GM18526 (cell line): Measurements from ENCODE around the gene TMCC3.

Experiments used
- POLR2A ChIP-seq: IDR thresholded peaks from 3 replicates; pipeline ENCODE4 v1.6.1; 2011; ENCODE audit not compliant: insufficient read length; ENCODE audit errors: extremely low read depth

Gene TMCC3

DNA sequence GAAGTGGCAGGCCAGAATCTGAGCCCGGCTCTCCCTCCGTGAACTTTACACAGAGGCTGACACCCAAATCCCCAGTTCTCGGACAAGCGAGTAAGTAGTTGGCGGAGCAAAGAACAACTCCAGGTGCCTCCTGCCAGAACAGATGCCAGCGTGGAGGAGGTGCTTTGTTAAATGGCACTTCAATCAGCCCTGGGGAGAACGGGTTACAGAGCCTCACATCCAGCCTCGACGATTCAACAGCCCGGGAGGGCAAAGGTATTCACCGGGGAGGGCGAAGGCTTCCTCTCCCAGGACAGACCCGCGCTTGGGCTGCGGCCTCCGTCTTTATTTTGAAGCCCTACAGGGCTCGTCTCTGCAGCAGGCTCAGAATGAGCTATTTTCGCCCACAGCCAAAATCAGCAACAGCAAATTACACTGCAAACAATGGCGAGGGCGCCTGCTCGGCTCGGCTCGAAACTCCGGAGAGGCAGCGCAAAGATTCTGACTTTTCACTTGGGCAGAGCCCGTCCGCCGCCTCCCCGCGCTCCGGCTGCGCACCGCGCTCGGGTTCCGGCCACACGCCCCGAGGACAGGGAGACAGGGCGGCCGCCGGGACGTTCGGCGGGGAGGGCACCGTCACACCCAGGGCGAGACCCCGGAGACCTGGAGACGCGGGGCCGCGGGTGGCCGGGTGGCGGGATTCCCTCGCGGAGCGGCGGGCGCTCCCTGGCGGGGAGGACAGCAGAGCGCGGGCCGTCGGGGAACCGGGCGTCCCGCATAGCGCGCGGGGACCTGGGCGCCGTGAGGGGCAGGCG, 811 bp downstream of the TMCC3 start:
- TF ChIP-seq POLR2A = no peak

GRCh38 chr12:94648578-94648977, 1.8 kb downstream of the TMCC3 start:
- no peak for TF ChIP-seq POLR2A

- no peak for TF ChIP-seq POLR2A
Measured at GRCh38 chr12:94644141-94644979, 6.0 kb downstream of the TMCC3 start.

DNA sequence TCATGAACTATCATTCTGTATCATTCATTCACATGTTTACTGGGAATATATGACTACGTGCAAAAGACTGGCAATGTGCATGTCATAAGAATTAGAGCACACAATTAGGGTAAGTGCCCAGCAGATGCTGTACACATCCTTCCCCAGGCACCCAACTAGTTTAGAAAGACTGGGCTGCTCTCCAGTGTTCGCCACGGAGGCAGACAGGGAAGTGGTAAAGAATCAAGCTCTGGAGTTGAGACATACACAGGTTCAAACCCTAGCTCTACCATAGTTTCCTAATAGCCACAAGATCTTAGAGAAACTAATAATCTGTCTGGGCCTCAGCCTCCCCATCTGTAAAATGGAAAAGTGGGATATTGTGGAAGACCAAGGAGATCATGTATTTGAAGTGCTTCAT, 6.8 kb downstream of the TMCC3 start:
- TF ChIP-seq POLR2A = no peak

GRCh38 chr12:94641283-94641682, 9.1 kb downstream of the TMCC3 start:
- TF ChIP-seq POLR2A = no peak

GRCh38 chr12:94640134-94640928, 10.0 kb downstream of the TMCC3 start:
- TF ChIP-seq POLR2A = no peak

- TF ChIP-seq POLR2A = no peak
Measured at GRCh38 chr12:94638521-94638920, 11.8 kb downstream of the TMCC3 start.

DNA sequence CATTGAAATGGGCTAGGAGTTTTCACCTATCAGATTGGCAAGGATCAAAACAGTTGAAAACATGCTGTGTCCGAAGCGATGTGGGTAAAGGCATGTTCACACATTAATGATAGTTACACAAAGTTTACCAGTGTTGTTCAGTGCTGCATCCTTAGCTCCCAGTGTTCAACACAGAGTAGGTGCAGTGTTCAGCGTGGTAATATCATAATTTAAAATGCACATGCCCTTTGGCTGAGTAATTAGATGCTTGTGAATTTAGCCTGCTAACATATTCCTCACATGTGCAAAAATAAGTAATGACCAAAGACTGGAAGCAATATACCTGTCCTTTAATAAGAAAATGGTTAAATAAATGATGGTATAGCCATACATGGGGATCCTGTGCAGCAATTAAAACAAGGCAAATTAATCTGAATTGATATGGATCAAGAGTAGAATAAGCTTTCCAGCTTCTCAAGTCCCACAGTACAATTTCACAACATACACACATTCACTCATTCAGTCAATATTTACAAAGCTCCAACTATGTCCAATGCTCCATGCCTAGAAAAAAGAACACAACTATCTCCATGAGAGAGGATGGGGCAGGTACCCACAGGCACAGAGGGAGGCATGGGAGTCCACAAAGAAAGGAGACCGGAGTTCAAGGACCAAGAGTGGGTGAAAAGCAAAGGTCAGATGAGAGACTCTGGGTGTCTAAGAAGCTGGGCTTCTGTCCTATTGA, 12.8 kb downstream of the TMCC3 start:
- no peak for TF ChIP-seq POLR2A

DNA sequence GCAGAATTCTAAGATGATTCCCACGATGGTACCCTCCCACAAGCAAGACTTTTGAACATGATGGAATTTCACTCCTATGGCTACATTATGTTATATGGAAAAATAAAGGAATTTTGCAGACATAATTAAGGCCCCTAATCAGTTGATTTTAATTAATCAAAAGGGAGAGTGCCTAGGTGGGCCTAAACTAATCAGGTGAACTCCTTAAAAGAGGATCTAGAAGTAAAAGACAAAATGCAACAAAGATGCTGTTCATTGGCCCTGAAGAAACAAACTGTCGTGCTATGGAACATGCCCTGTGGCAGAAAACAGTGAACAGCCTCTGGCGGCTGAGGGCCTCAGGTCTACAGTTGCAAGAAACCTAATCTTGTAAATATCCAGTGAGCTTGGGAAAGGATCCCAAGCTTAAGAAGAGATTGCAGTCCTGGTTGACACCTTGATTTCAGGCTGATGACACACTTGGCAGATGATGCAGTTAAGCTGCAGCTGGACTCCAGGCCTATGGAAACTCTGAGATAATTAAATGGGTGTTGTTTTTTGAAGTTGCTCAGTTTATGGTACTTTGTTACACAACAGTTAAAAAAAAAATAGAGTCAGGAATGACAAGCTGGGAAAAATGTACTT, 13.8 kb downstream of the TMCC3 start:
- TF ChIP-seq POLR2A = no peak

DNA sequence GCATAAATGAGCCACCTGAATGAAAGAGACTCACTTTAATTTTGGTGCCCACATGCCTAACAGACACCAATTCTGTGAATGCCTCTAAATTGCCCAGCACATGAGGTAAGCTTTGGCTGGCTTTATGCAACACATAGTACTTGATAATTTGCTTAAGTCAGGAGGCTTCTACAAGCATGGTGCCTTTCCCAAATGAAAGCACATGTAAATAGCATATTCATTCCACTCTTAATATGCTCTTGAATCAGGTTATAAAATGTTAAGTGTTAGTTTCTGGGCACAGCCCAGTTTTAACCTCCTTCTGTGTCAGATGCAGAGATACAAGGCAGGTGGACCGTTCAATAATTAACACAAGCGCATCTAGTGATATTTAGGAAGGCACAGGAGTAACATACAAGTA, 15.6 kb downstream of the TMCC3 start:
- TF ChIP-seq POLR2A = no peak

- no peak for TF ChIP-seq POLR2A
Measured at GRCh38 chr12:94633401-94633800, 17.0 kb downstream of the TMCC3 start.

GRCh38 chr12:94631058-94631457, 19.3 kb downstream of the TMCC3 start:
- no peak for TF ChIP-seq POLR2A

DNA sequence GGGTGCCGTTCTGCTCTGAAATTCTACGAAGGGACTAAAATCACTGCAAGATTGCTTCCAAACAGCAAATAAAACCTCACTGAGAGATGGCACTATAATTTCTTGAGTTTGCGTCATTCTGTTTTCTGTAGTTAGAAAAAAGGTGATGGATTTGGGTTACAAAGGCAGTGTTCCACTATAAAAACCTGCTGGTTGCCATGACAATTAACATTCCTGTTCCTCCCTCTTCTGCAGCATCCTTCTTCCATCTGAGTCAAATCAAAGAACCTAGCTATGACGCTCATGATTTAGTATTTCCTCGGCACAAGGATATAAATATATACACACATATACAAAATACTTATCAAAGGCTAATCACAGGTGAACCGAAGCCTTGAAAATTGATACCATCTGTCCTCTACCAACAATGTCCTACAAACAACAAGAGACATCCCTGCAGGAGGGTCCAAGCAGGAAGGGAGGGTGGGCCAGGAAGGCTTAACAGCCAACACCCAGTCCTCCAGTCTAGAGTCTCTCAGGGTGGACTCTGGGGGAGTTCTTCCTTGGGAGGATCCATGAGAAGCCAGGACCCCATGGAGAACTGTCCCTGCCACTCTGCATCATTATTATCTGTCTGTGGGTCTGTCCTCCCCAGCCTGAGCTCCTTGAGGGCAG, 21.4 kb downstream of the TMCC3 start:
- no peak for TF ChIP-seq POLR2A

- TF ChIP-seq POLR2A = no peak
Measured at GRCh38 chr12:94628369-94628768, 22.0 kb downstream of the TMCC3 start.
